HG02870 (cell line): ENCODE results near the gene HYAL3.
"Not testable (repeated sequence)": the region's sequence is repeated elsewhere in the genome, so short reads cannot be mapped to it uniquely, and the experiment has no call there.

Experiments used
- ATAC-seq: cut with Tn5 transposase; IDR thresholded peaks from one replicate; pipeline ENCODE4 v1.9.1; 2021; ENCODE audit warnings: mild to moderate bottlenecking, moderate library complexity; ENCODE audit not compliant: unreplicated experiment

HYAL3 gene

GRCh38 chr3:50260027-50260941, 38.9 kb downstream of the HYAL3 start:
- peak; percentile 66 for ATAC-seq

- ATAC-seq = peak; percentile 9
Measured at GRCh38 chr3:50259432-50260026, 39.7 kb downstream of the HYAL3 start.

- no peak for ATAC-seq
Measured at GRCh38 chr3:50258979-50259378, 40.2 kb downstream of the HYAL3 start.

GRCh38 chr3:50258029-50258680, 41.0 kb downstream of the HYAL3 start:
- no peak for ATAC-seq

GRCh38 chr3:50256978-50257890, 42.0 kb downstream of the HYAL3 start:
- no peak for ATAC-seq

- ATAC-seq = no peak
Measured at GRCh38 chr3:50255251-50255615, 44.0 kb downstream of the HYAL3 start.

- ATAC-seq = no peak
Measured at GRCh38 chr3:50254577-50255250, 44.5 kb downstream of the HYAL3 start.

- no peak for ATAC-seq
Measured at GRCh38 chr3:50251220-50251619, 48.0 kb downstream of the HYAL3 start.

GRCh38 chr3:50250514-50250913, 48.7 kb downstream of the HYAL3 start:
- ATAC-seq = no peak

GRCh38 chr3:50249457-50249856, 49.7 kb downstream of the HYAL3 start:
- ATAC-seq = no peak

- no peak for ATAC-seq
Measured at GRCh38 chr3:50248387-50248786, 50.8 kb downstream of the HYAL3 start.

- ATAC-seq = peak; percentile 72
Measured at GRCh38 chr3:50246517-50246954, 52.7 kb downstream of the HYAL3 start.

GRCh38 chr3:50245831-50246516, 53.2 kb downstream of the HYAL3 start:
- peak; percentile 57 for ATAC-seq

- ATAC-seq = no peak
Measured at GRCh38 chr3:50245251-50245745, 53.9 kb downstream of the HYAL3 start.

- ATAC-seq = not testable (repeated sequence)
Measured at GRCh38 chr3:50244813-50245212, 54.4 kb downstream of the HYAL3 start.

GRCh38 chr3:50243543-50243895, 55.7 kb downstream of the HYAL3 start:
- no peak for ATAC-seq

- ATAC-seq = no peak
Measured at GRCh38 chr3:50242851-50243542, 56.2 kb downstream of the HYAL3 start.
